GM18498 (cell line): ENCODE measurements around the gene NCAN.

Source experiments
- ATAC-seq: cut with Tn5 transposase; IDR thresholded peaks from one replicate; pipeline ENCODE4 v1.9.1; 2021; ENCODE audit warnings: mild to moderate bottlenecking, moderate library complexity; ENCODE audit not compliant: unreplicated experiment

NCAN gene

GRCh38 chr19:19279062-19279612, 67.4 kb downstream of the NCAN start:
- ATAC-seq: no peak

DNA sequence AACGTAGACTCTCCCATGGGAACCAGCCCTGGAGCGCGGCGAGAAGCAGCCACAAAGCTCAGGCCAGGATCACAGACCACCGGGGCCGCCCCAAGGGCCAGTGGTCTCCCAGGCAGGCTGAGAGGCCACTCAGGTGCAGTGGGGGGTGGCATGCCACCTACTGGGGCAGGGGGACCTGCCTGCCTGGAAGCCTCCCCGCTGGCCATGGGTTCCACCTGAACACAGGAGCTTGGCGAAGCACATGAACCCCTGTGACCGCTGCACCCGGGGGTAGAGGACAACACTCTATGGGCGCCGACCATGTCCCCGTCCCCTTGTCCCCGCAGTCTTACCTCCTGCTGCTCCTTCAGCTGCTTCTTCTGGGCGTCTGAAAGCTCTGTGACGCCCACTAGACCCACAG, 68.1 kb downstream of the NCAN start:
- ATAC-seq: no peak

DNA sequence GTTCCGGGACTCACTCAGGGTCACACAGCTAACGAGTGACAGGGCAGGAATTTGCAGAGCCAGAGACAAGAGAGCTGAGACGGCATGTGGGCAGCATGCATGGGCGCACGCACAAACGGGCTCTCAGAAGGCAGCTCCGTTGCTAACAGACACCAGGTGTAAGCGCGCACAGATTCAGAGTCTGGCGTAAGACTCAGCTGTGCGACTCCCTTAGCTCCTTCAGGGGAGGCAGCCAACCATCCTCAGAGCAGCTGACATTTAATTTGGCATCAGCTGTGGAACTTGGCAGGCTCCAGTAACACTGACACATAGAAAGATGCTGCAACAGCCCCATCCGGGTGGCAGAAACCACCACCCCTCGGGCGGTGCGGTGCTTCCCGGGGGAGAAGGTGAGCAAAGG, 68.8 kb downstream of the NCAN start:
- no peak for ATAC-seq

DNA sequence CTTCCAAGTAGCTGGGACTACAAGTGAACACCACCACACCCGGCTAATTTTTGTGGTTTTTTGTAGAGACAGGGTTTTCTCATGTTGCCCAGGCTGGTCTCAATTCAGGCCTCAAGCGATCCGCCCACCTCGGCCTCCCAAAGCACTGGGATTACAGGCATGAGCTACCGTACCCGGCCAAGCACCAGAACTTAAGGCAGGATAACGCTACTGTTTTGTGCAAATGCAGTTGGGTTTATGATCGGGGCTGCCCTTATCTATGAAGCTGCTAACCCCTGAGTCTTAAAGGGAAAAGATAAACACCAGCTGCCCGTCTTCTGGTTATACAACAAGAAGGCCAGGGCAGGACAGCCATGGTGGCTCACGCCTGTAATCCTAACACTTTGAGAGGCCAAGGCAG, 73.9 kb downstream of the NCAN start:
- no peak for ATAC-seq

DNA sequence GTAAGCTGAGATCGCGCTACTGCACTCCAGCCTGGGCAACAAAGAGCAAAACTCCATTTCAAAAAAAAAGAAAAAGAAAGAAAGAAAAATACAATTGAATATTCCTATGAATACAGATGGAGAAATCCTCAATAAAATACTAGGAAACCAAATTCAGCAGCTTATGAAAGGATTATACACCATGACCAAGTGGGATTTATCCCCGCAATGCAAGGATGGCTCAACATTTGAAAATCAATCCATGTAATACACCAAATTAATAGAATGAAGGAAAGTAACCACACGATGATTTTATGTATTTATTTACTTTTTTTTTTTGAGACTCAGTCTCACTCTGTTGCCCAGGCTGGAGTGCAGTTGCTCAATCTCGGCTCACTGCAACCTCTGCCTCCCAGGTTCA, 80.8 kb downstream of the NCAN start:
- no peak for ATAC-seq

GRCh38 chr19:19294914-19295313, 83.2 kb downstream of the NCAN start:
- ATAC-seq: no peak

DNA sequence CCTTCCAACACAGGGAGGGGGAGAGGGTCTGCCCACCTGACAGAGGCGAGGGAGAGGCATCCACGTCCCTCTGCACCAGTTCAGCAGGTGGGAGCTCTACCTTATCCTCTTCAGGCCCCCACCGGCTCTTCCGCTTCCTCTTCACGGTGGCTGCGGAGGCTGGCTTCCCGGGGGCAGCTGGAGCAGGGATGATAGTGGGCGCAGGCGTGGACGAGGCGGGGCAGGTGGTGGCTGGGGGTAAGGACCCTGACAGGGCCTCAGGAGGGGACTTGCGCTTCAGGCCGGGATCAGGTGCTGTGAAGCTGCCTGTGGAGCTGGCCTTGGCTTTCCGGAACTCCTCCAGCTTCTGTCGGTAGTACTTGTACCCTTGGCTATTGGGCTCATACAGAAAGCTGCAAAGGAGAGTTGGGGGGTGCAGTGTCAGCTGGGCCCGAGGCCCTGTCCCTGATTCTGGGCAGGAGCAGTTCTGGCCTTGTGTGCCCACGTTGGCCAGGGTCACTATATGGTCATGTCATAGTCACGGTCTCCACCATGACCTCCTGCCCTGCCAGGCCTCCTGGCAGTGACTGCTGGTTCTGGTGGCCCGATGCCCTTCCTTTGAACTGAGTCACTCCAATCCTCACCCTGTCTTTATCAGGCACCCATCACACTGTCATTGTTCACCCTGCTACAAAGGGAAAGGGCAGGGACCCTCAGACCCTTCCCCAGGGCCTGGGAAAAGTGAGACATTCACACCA, 85.4 kb downstream of the NCAN start:
- no peak for ATAC-seq

DNA sequence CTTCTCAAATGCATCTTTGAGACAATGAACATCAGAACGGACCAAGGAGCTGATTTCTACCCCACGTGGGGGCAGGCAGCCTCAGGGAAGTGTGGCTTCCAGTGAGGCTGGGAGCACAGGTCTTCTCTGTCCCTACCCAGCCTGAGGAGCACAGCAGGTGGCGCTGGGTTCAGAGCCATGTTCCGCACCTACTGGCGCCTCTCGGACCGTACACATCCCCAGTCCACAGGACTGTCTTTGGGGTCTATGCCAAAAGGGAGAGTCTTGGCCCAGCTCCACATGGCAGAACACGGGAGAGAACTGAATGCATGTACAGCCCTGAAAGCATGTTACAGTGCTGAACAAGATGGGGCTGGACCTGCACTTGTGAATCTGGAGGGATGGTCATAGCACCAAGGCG, 86.0 kb downstream of the NCAN start:
- ATAC-seq: no peak

DNA sequence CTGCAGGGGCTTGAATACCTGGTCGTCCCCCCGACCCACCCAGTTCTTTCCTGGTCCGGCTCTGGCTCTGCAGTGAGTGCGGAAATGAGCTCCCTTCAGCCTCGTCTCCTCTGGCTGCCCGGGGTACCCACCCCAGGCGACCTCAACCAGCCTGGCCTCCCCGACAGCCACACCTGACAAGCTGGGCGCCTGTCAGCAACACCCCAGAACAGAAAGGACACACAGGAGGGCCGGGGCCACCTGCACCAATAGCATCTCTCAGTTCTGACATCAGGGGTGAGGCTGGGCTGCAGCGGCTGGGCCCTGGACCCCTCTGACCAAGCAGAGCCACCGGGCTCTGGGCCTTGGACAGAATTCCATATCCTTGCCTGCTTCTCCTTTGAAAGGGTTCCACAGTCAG, 88.9 kb downstream of the NCAN start:
- ATAC-seq: no peak
